Mucosa of descending colon (tissue), 3 donors: ENCODE data around the gene NETO1. TPM values are rescaled to one million over a fixed set of nuclear protein-coding genes. Genes with fewer than 3 reads are reported as not detected.

Experiments
- ATAC-seq: fragments of 200-7000 bp; cut with Tn5 transposase; one replicate; pipeline ENCODE4 v1.9.1; 2020; ENCODE audit warnings: mild to moderate bottlenecking, moderate library complexity
- DNase-seq, 3 donors: peaks; one replicate each; pipeline ENCODE4 v3.0.0-alpha.2; 2020
- H3K36me3 ChIP-seq: fragments of 200-600 bp; one replicate; pipeline ENCODE4 v1.8.0; 2021; ENCODE audit warnings: low read depth, mild to moderate bottlenecking
- H3K4me1 ChIP-seq: fragments of 200-600 bp; one replicate; pipeline ENCODE4 v1.8.0; 2021; ENCODE audit warnings: low read depth, mild to moderate bottlenecking
- H3K4me3 ChIP-seq: fragments of 200-600 bp; one replicate; pipeline ENCODE4 v1.8.0; 2021; ENCODE audit warnings: mild to moderate bottlenecking
- H3K9me3 ChIP-seq: fragments of 200-600 bp; one replicate; pipeline ENCODE4 v1.8.0; 2021; ENCODE audit warnings: mild to moderate bottlenecking
- CTCF ChIP-seq: fragments of 200-600 bp; IDR thresholded peaks from one replicate; pipeline ENCODE4 v1.8.0; 2022; ENCODE audit warnings: antibody characterized with exemption, mild to moderate bottlenecking
- intact Hi-C, 2 donors: fragments of 100-400 bp; cut with DNase I in 1 of 2; cut with micrococcal nuclease in 1 of 2; formaldehyde crosslinking; loops; one replicate each; pipeline versions ENCODE4 v1.11.0 to v1.11.1; 2022; cut with DNase I, micrococcal nuclease
- total RNA-seq, 3 donors: library from RNA; stranded (reverse); fragmentation: NEBNext Ultra II Directional in 2 of 3; extraction: Animal tissue kit (Norgen Biotek cat#: 25700) in 2 of 3; gene quantifications; one replicate each; pipeline versions ENCODE4 v1.2.1 to v1.2.4, GENCODE V29; 2021 to 2023
- donor health status: DM: no; HTN: no; CAD: no; lungs with moderate emphysema.
- donor health status: DM: no; HTN: no; CAD: no.
- donor health status: DM: no; HTN: yes; CAD: no.

The NETO1 gene
- total RNA-seq, 3 donors from 2014 or later: not detected

GRCh38 chr18:72869226-72870185 is 1.7 kb upstream of the NETO1 start:
- H3K9me3 ChIP-seq: no peaks in the 10 kb centered on the region
- H3K36me3 ChIP-seq: no peaks in the 10 kb centered on the region
- intact Hi-C loops: no loop called here
- no peaks in the 10 kb centered on the region for H3K4me1 ChIP-seq
- DNase-seq (no peak), ATAC-seq (no peak)
- no peak for TF ChIP-seq CTCF
- H3K4me3 ChIP-seq: no peak overlapping the region

- Histone ChIP-seq H3K4me1 (no peaks in the 10 kb centered on the region), H3K9me3 (no peaks in the 10 kb centered on the region), H3K4me3 (no peak overlapping the region), H3K36me3 (no peaks in the 10 kb centered on the region)
- intact Hi-C loops: no loop called here
- DNase-seq (no peak), ATAC-seq (no peak)
- TF ChIP-seq CTCF: no peak
Observed at GRCh38 chr18:72868585-72869225, 918 bp upstream of the NETO1 start.

- Histone ChIP-seq H3K9me3 (no peaks in the 10 kb centered on the region), H3K4me3 (no peak overlapping the region), H3K36me3 (no peaks in the 10 kb centered on the region), H3K4me1 (no peaks in the 10 kb centered on the region)
- ATAC-seq (no peak), DNase-seq (no peak)
- TF ChIP-seq CTCF: no peak
- intact Hi-C loops: no loop called here
Observed at GRCh38 chr18:72866901-72867745, 664 bp downstream of the NETO1 start.

- intact Hi-C loops: no loop called here
- ATAC-seq (no peak), DNase-seq (no peak)
- H3K36me3 ChIP-seq: no peaks in the 10 kb centered on the region
- TF ChIP-seq CTCF: no peak
- no peaks in the 10 kb centered on the region for H3K4me1 ChIP-seq
- no peak overlapping the region for H3K4me3 ChIP-seq
- no peaks in the 10 kb centered on the region for H3K9me3 ChIP-seq
Observed at GRCh38 chr18:72866442-72866900, 1.3 kb downstream of the NETO1 start.

GRCh38 chr18:72863754-72864153 is 4.0 kb downstream of the NETO1 start:
- DNase-seq: no peak
- TF ChIP-seq CTCF: no peak
- intact Hi-C loops: no loop called here
- H3K4me1 ChIP-seq: no peaks in the 10 kb centered on the region
- ATAC-seq: no peak
- no peaks in the 10 kb centered on the region for H3K9me3 ChIP-seq
- no peak overlapping the region for H3K4me3 ChIP-seq
- no peaks in the 10 kb centered on the region for H3K36me3 ChIP-seq
